ENCODE measurements around the gene UBE2V1.

UBE2V1 gene

DNA sequence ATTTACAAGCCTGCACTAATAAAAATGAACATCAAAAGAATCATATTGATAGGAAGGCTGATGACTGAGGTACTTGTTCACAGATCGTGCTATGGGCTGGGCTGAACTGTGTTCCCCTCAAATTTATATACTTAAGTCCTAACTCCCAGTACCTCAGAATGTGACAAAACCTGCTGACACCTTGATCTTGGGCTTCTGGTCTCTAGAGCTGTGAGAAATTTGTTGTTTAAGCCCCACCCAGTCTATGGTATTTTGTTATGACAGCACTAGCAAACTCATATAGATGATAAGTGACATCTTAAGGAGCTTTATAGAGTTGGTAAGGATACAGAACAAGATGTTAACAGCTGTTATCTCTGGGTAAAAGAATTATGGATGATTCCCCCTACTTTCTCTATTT lies 13.8 kb downstream of the UBE2V1 start:
- H3K27me3 ChIP-seq (ENCODE audit: control insufficient read depth in 1 of 2, insufficient read depth in 2 of 2, low read length in 2 of 2) = no peaks in the 10 kb centered on the region
- H3K4me3 ChIP-seq (ENCODE audit: low read depth in 1 of 2, low read length in 2 of 2) = no peak overlapping the region
- peaks cover 14% of the 10 kb centered on the region for H3K36me3 ChIP-seq (ENCODE audit: insufficient read depth, low read length)
- H3K27ac ChIP-seq (ENCODE audit: low read depth, low read length) = no peak overlapping the region
- no peak overlapping the region for H3K9ac ChIP-seq (ENCODE audit: low read length)
- H3K9me3 ChIP-seq (ENCODE audit: low read length) = no peaks in the 10 kb centered on the region
- H3K4me1 ChIP-seq (ENCODE audit: insufficient read depth, low read length) = peaks cover 45% of the 10 kb centered on the region

DNA sequence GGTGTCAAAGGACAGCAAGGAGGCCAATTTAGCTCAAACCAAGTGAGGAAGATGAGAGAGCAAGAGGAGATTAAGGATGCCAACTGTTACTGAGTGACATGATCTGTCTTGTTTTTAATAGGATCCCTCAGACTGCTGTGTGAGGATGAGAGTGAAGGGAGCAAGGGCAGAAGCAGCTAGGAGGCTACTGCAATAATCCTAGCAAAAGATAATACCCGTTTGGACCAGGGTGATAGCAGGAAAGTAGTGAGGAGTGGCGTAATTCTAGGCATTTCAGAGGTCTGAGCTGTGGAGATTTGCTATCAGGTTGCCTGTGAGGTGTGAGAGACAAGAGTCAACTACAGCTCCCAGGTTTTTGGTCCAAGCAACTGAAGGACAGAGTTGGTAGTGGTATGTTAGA lies 14.7 kb downstream of the UBE2V1 start:
- no peaks in the 10 kb centered on the region for H3K27me3 ChIP-seq (ENCODE audit: control insufficient read depth in 1 of 2, insufficient read depth in 2 of 2, low read length in 2 of 2)
- H3K4me3 ChIP-seq (ENCODE audit: low read depth in 1 of 2, low read length in 2 of 2) = no peak overlapping the region
- no peaks in the 10 kb centered on the region for H3K9me3 ChIP-seq (ENCODE audit: low read length)
- peaks cover 47% of the 10 kb centered on the region for H3K4me1 ChIP-seq (ENCODE audit: insufficient read depth, low read length)
- H3K9ac ChIP-seq (ENCODE audit: low read length) = no peak overlapping the region
- H3K27ac ChIP-seq (ENCODE audit: low read depth, low read length) = no peak overlapping the region
- peaks cover 18% of the 10 kb centered on the region for H3K36me3 ChIP-seq (ENCODE audit: insufficient read depth, low read length)

DNA sequence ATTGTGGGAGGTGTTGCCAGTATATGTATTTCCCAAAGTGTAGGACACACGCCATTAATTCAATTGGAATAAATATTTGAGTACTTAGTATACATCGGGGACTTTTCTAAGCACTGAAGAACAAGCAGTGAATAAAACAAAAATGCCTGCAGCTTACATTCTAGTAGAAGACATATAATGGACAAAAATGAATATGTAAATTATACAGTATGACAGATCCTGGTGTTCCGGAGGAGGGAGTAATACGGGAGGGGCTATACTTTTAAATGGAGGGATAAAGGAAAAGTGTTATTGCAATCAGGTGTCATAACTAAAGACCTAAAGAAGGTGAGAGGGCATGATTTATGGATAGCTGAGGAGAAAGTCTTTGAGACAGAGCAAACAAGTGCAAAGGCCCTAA lies 15.1 kb downstream of the UBE2V1 start:
- no peaks in the 10 kb centered on the region for H3K9me3 ChIP-seq (ENCODE audit: low read length)
- H3K36me3 ChIP-seq (ENCODE audit: insufficient read depth, low read length) = peaks cover 17% of the 10 kb centered on the region
- no peak overlapping the region for H3K4me3 ChIP-seq (ENCODE audit: low read depth in 1 of 2, low read length in 2 of 2)
- no peaks in the 10 kb centered on the region for H3K27me3 ChIP-seq (ENCODE audit: control insufficient read depth in 1 of 2, insufficient read depth in 2 of 2, low read length in 2 of 2)
- peaks cover 51% of the 10 kb centered on the region for H3K4me1 ChIP-seq (ENCODE audit: insufficient read depth, low read length)
- H3K9ac ChIP-seq (ENCODE audit: low read length) = no peak overlapping the region
- H3K27ac ChIP-seq (ENCODE audit: low read depth, low read length) = no peak overlapping the region

DNA sequence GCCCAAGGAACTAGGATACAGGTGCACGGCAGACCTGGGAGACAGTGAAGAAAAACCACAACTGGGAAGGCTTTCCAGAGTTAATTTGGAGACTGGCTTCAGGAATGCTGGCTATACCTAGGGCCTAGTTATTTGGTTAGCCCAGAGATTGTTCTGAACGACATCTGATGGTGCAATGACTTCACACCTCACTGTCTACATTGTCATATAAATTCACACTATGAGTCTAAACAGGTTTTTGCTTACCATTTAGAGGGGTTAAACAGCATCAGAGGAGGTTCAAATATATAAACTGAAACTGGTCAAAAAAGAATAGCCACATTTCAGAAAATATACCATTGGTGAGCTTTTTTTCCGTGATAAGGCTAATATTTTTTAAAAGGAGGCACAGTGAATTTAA lies 16.7 kb downstream of the UBE2V1 start:
- Histone ChIP-seq H3K4me3 (ENCODE audit: low read depth in 1 of 2, low read length in 2 of 2) (no peak overlapping the region), H3K27ac (ENCODE audit: low read depth, low read length) (no peak overlapping the region), H3K4me1 (ENCODE audit: insufficient read depth, low read length) (peaks cover 55% of the 10 kb centered on the region), H3K9me3 (ENCODE audit: low read length) (no peaks in the 10 kb centered on the region), H3K36me3 (ENCODE audit: insufficient read depth, low read length) (peaks cover 15% of the 10 kb centered on the region), H3K9ac (ENCODE audit: low read length) (no peak overlapping the region), H3K27me3 (ENCODE audit: control insufficient read depth in 1 of 2, insufficient read depth in 2 of 2, low read length in 2 of 2) (no peaks in the 10 kb centered on the region)

DNA sequence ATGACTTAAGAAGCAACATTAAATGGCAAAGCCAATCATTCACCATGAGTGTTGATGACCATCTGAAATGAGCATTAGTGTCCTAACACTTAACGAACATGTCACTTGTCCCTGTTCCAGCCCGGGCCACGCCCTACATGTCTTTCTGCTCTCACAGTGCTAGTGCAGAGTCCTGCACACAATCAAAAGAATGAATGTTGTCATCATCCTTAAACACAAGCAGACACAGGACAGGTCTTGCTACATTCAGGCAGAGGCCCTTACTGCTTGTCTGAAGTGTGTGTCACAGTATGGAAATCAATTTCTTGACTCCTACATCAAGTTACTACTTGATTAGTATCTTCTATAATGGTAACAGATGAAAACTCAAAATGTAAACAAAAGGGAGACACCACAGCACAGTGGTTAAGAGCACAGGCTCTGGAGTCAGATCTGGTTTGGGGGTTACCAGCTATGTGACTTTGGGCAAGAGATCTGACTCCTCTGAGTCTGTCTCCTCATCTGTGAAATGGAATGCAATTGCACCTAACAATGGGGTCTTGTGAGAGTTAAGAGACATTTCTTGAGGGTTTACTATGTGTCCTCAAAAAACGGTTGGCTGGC lies 17.4 kb downstream of the UBE2V1 start:
- peaks cover 49% of the 10 kb centered on the region for H3K4me1 ChIP-seq (ENCODE audit: insufficient read depth, low read length)
- no peak overlapping the region for H3K9ac ChIP-seq (ENCODE audit: low read length)
- H3K27me3 ChIP-seq (ENCODE audit: control insufficient read depth in 1 of 2, insufficient read depth in 2 of 2, low read length in 2 of 2) = no peaks in the 10 kb centered on the region
- no peaks in the 10 kb centered on the region for H3K9me3 ChIP-seq (ENCODE audit: low read length)
- no peak overlapping the region for H3K4me3 ChIP-seq (ENCODE audit: low read depth in 1 of 2, low read length in 2 of 2)
- H3K27ac ChIP-seq (ENCODE audit: low read depth, low read length) = no peak overlapping the region
- peaks cover 15% of the 10 kb centered on the region for H3K36me3 ChIP-seq (ENCODE audit: insufficient read depth, low read length)

DNA sequence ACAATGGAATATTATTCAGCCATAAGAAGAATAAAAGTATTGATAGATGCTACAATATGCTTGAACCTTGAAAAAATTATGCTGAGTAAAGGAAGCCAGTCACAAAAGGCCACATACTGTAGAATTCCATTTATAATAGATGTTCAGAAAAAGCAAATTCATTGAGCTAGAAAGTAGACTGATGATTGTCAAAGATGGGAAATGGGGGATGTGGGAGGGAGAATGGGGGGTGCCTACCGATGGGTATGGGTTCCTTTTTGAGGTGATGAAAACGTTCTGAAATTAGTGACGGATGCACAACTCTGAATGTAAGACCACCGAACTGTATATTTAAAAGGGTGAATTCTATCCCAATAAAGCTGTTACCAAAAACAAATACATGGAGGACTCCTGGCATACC lies 18.4 kb downstream of the UBE2V1 start:
- Histone ChIP-seq H3K9ac (ENCODE audit: low read length) (no peak overlapping the region), H3K9me3 (ENCODE audit: low read length) (no peaks in the 10 kb centered on the region), H3K36me3 (ENCODE audit: insufficient read depth, low read length) (peaks cover 15% of the 10 kb centered on the region), H3K4me1 (ENCODE audit: insufficient read depth, low read length) (peaks cover 40% of the 10 kb centered on the region), H3K27me3 (ENCODE audit: control insufficient read depth in 1 of 2, insufficient read depth in 2 of 2, low read length in 2 of 2) (no peaks in the 10 kb centered on the region), H3K4me3 (ENCODE audit: low read depth in 1 of 2, low read length in 2 of 2) (no peak overlapping the region), H3K27ac (ENCODE audit: low read depth, low read length) (no peak overlapping the region)

DNA sequence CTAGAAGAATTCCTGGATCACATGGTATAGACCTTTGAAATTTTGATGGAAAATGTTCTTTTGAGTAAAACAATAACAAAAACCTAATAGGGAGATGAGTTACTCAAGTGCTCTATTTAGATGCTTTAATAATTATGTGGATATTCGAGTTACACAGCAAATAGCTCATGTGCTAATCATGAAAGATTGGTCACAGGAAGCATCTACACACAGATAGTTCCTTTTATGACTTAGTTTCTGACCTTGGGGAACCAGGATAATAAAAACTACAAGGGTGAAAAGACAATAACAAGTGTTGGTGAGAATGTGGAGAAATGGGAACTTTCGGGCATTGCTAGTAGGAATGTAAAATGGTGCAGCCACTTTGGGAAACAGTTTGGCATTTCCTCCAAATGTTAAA lies 19.7 kb downstream of the UBE2V1 start:
- H3K9me3 ChIP-seq (ENCODE audit: low read length) = no peaks in the 10 kb centered on the region
- H3K27me3 ChIP-seq (ENCODE audit: control insufficient read depth in 1 of 2, insufficient read depth in 2 of 2, low read length in 2 of 2) = no peaks in the 10 kb centered on the region
- H3K36me3 ChIP-seq (ENCODE audit: insufficient read depth, low read length) = peaks cover 15% of the 10 kb centered on the region
- no peak overlapping the region for H3K9ac ChIP-seq (ENCODE audit: low read length)
- H3K27ac ChIP-seq (ENCODE audit: low read depth, low read length) = no peak overlapping the region
- H3K4me1 ChIP-seq (ENCODE audit: insufficient read depth, low read length) = peaks cover 27% of the 10 kb centered on the region
- H3K4me3 ChIP-seq (ENCODE audit: low read depth in 1 of 2, low read length in 2 of 2) = no peak overlapping the region

DNA sequence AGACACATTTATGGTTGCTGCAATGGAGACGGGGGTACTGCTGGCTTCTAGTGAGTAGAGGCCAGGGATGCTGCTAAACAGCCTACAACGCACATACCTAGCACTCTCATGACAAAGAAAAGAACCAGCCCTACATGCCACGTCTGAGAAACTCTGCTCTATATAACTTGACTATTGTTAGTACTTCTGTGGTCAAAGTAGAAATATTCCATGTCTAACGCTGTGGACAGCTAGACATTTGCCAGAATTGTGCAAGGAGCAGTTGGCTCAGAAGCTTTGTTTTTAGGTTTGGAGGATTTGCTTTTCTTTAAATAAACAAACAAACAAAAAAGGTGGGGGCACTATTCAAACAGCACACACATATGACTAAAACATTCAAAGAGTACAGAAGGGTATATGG lies 20.5 kb downstream of the UBE2V1 start:
- Histone ChIP-seq H3K27me3 (ENCODE audit: control insufficient read depth in 1 of 2, insufficient read depth in 2 of 2, low read length in 2 of 2) (no peaks in the 10 kb centered on the region), H3K4me3 (ENCODE audit: low read depth in 1 of 2, low read length in 2 of 2) (no peak overlapping the region), H3K9me3 (ENCODE audit: low read length) (no peaks in the 10 kb centered on the region), H3K9ac (ENCODE audit: low read length) (no peak overlapping the region), H3K4me1 (ENCODE audit: insufficient read depth, low read length) (peaks cover 23% of the 10 kb centered on the region), H3K27ac (ENCODE audit: low read depth, low read length) (no peak overlapping the region), H3K36me3 (ENCODE audit: insufficient read depth, low read length) (peaks cover 15% of the 10 kb centered on the region)

DNA sequence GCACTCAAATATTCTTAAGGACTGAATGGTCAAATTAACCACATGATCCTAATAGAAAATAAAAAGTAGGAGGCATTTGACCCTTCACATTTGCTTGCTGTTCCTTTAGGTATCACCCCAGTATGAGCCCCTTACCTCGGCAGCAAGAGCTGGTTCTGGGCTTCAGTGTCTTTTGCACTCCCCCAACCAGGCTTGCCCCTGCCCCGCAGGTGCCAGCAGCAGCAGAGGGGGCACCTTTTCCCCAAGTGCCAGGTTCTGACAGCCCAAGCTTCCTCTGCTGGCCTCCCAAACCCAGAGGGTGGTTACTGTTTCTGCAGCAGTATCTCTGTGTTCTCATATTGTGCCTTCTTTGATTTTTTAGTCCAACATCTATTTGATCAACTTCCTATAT lies 23.2 kb downstream of the UBE2V1 start:
- H3K9ac ChIP-seq (ENCODE audit: low read length) = no peak overlapping the region
- H3K27ac ChIP-seq (ENCODE audit: low read depth, low read length) = no peak overlapping the region
- no peaks in the 10 kb centered on the region for H3K27me3 ChIP-seq (ENCODE audit: control insufficient read depth in 1 of 2, insufficient read depth in 2 of 2, low read length in 2 of 2)
- H3K4me3 ChIP-seq (ENCODE audit: low read depth in 1 of 2, low read length in 2 of 2) = no peak overlapping the region
- peaks cover 43% of the 10 kb centered on the region for H3K4me1 ChIP-seq (ENCODE audit: insufficient read depth, low read length)
- H3K9me3 ChIP-seq (ENCODE audit: low read length) = no peaks in the 10 kb centered on the region
- H3K36me3 ChIP-seq (ENCODE audit: insufficient read depth, low read length) = peaks cover 11% of the 10 kb centered on the region

DNA sequence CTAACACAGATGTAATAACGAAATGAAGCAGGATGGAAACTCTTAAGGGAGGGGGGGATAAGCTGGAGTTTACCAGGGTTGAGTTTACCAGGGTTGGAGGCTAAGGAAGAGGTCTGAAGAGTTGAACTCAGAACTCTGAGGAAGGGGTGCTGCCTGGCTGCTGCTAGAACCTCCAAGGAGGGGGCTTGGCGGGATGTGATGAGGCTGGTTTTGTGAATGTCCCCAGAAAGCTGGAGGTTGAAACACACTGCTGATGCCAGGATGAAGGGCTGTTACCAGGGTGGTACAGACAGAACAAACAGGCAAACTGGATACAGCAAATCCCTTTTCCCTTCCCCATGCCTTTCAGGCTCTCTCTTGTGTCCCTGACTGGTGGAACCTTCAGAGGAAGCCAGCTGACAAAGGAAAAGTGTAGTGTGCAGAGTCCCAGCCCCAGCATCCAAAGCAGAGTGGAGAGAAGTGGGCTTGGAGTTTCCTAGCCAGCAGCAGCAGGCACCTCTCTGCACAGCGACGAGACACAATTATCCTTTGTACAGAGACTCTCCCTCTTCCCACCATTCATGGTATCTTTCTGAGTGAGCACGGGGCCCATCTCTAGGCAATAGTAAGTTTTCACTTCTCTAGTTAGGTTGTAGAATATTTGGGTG lies 23.7 kb downstream of the UBE2V1 start:
- H3K4me1 ChIP-seq (ENCODE audit: insufficient read depth, low read length) = peaks cover 43% of the 10 kb centered on the region
- H3K9me3 ChIP-seq (ENCODE audit: low read length) = no peaks in the 10 kb centered on the region
- H3K27ac ChIP-seq (ENCODE audit: low read depth, low read length) = no peak overlapping the region
- H3K27me3 ChIP-seq (ENCODE audit: control insufficient read depth in 1 of 2, insufficient read depth in 2 of 2, low read length in 2 of 2) = no peaks in the 10 kb centered on the region
- H3K9ac ChIP-seq (ENCODE audit: low read length) = no peak overlapping the region
- H3K4me3 ChIP-seq (ENCODE audit: low read depth in 1 of 2, low read length in 2 of 2) = no peak overlapping the region
- H3K36me3 ChIP-seq (ENCODE audit: insufficient read depth, low read length) = peaks cover 5% of the 10 kb centered on the region

DNA sequence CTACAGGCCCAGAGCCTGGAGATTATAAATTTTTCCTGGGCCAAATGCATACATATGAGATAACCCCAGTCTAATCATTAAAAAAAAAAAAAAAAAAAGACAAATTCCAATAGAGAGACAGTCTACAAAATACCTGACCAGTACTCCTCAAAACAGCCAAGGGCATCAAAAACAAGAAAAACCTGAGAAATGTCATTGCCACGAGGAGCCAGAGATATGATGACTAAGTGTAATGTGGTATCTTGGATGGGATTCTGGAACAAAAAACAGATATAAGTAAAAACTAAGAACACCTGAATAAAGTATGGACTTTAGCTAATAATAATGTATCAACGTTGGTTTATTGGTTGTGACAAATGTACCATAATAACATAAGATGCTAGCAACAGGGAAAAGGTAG lies 24.9 kb downstream of the UBE2V1 start:
- Histone ChIP-seq H3K4me1 (ENCODE audit: insufficient read depth, low read length) (peaks cover 39% of the 10 kb centered on the region), H3K36me3 (ENCODE audit: insufficient read depth, low read length) (no peaks in the 10 kb centered on the region), H3K9me3 (ENCODE audit: low read length) (no peaks in the 10 kb centered on the region), H3K27ac (ENCODE audit: low read depth, low read length) (no peak overlapping the region), H3K4me3 (ENCODE audit: low read depth in 1 of 2, low read length in 2 of 2) (no peak overlapping the region), H3K27me3 (ENCODE audit: control insufficient read depth in 1 of 2, insufficient read depth in 2 of 2, low read length in 2 of 2) (no peaks in the 10 kb centered on the region), H3K9ac (ENCODE audit: low read length) (no peak overlapping the region)

All from muscle layer of colon (tissue), 2 donors.